Right lung (tissue), 5 donors: ENCODE results near the gene LRATD1. TPM values are rescaled to one million over a fixed set of nuclear protein-coding genes. Genes with fewer than 3 reads are reported as not detected.

Source experiments
- DNase-seq, 2 donors: peaks; one replicate each; pipeline ENCODE4 v3.0.0-alpha.2; 2013
- polyA plus RNA-seq, 5 donors: library from polyadenylated mRNA; unstranded; fragments of 120-200 nt; gene quantifications; one replicate each; pipeline versions ENCODE4 v1.2.1 to v1.2.3, GENCODE V29; 2013; ENCODE audit warnings: inconsistent platforms in 1 of 5, low replicate concordance in 1 of 5; ENCODE audit not compliant: insufficient read length in 5 of 5, insufficient read depth in 1 of 5

The LRATD1 gene
- polyA plus RNA-seq, 5 donors = 12.0 to 17.3 (median 16.0) TPM

DNA sequence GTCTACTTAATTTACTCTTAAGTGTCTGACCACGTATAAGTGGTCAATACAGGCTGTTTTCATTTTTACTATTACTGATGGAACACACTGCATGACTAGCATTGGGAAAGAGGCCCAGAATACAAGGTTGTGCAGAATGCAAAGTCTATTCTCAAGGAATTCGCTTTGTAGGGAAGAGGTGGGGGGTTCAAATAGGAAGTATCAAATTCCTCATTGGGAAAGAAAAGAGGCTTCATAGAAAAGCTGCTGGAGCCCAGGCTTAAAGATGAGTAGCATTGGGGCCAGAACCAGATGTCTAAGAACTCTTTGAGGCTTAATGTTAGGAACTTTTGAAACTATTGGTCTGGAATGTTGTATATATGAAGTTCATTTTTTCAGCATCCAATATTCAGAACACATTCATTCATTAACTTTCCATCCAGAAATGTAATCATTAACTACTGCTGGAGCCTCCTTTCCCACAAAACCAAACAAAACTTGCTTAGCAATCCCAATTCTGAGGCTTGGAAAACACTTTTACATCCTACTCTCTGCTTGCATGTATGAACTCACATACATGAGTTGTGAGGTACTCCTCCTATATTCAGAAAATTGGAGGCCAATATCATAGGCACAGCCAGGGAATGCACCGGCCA lies 994 bp upstream of the LRATD1 start:
- no peak for DNase-seq

DNA sequence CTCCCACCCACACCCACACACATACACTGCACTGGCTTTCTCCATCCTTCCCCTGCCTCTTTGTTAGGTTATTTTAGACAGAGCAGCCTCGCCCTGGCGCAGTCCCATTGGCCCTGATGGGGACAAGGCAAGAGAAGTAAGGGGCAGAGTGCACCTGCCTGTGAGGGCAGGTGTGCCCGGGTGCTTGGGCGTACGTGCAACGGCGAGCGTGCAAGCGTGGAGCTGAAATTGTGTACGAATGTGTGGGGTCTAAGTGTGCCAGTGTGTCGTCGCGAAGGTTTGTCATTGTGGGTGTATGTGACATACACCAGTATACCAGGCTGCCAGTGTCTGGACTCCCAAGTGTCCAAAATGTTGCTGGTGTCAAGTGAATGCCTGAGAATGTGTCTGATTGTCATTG lies 544 bp downstream of the LRATD1 start:
- DNase-seq = no peak

DNA sequence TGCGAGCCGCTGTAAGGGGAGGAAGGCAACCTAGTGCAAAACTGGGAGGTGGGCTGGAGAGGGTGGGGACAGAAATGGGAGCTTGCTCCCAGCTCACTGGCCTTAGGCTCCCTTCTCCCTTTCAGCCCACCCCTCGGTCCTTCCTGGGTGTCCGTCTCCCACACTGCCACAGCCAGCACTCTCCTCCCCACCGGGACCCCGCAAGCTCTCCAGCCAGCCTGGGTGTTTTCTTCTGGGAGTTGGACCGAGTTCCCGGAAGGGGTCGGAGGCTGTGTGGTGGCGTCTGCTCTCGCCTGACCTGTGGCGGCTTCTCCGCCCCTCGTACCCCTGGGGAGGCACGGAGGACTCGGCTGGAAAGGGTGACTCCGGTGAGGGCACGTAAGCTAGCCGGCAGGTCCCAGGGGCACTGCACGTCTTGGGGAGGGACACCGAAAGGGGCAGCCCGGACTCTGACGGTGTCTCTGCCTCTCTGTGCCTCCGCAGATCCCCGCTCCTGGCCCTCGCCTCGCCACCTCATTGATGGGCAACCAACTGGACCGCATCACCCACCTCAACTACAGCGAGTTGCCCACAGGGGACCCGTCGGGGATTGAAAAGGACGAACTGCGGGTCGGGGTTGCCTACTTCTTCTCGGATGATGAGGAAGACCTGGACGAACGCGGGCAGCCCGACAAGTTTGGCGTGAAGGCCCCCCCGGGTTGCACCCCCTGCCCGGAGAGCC lies 1.1 kb downstream of the LRATD1 start:
- DNase-seq = no peak

DNA sequence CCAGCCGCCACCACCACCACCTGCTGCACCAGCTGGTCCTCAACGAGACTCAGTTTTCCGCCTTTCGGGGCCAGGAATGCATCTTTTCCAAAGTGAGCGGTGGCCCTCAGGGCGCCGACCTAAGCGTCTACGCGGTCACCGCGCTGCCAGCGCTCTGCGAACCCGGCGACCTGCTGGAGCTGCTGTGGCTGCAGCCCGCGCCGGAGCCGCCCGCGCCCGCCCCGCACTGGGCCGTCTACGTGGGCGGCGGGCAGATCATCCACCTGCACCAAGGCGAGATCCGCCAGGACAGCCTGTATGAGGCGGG lies 1.6 kb downstream of the LRATD1 start:
- DNase-seq = no peak

DNA sequence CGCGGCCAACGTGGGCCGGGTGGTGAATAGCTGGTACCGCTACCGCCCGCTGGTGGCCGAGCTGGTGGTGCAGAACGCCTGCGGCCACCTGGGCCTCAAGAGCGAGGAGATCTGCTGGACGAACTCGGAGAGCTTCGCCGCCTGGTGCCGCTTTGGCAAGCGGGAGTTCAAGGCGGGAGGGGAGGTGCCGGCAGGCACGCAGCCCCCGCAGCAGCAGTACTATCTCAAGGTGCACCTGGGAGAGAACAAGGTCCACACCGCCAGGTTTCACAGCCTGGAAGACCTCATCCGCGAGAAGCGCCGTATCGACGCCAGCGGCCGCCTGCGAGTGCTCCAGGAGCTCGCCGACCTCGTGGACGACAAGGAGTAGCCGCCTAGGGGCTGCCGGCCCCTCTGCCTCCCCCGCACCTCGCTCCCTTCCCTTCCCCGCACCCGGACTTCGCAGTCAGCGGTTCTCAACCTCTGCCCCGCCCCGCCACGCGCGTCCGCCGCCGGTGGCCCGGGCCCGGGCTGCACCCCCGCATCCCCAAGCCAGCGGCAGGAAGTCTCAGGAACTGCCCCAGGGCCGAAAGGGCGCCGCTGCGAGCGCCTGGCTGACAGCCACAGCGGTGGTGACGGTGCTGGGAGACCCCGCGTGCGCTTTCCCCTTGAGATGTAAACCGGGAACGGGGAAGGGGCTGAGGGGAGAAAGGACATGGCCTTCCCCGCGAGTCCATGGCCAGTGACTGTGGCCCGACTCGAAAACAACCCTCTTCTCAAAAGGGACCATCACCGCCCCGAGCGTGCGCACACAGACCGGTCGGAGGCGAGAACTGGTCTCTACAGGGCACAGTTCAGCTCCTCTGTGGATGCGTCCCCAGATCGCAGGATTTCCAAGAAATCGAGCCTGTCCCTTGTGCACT lies 2.2 kb downstream of the LRATD1 start:
- peak; percentile 69 to 73 for DNase-seq

DNA sequence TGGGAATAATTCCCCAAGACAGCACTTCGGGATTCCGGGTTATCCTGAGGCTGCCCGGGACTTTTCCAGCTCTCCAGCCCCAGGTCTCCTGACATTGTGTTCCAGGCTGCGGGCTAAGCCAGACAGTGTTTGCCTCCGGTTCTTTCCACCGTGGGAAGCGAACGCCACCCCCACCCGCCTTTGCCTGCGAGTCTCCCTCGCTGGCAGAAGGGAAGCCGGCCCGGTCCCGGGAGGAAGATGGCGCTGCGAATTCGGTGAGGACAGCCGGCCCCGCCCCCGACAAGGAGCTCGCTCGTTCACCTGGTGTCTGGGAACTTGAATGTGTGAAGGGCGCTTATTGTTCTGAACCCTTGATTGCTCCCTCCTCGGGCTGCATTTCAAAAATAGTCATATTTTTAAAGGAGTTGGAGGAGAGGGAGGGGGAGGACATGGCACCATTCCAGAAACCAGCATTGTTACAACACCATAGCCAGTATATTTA lies 2.9 kb downstream of the LRATD1 start:
- peak; percentile 73 to 75 for DNase-seq

DNA sequence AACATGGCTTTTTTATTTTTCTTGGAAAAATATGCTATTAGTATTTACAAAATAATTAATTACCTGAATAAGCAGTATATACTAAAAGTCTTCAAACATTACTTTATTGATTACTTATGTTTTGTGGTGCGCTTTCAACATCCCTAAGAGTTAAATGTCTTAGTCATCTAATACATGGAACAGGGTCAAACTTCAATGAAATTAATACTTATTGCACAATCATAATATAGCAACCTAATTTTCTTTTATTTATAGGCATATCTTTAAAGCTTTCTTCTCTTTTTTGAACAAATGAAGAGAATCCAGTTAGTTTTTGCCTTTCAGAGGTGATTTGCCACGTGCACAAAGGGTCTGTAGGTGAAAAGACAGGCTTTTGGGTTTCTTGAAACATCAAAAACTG lies 6.0 kb downstream of the LRATD1 start:
- no peak for DNase-seq

DNA sequence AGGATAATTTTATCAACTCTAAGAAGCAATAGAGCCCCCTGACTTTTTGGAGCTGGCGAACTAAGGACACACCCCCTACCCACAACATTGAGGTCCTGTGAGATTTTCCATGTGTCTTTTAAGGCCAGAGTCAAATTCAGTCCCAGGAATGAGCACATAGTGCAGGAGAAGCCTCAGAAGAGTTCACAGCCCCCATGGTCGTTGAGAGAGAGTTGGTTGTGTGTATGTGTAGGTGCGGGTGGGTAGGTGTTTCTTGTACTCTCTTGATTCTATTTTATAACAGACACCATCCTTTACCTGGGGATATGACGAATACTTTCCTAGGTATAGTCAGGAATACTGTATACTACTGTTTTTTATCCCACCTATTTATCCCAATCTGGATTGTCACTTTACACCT lies 8.6 kb downstream of the LRATD1 start:
- no peak for DNase-seq

DNA sequence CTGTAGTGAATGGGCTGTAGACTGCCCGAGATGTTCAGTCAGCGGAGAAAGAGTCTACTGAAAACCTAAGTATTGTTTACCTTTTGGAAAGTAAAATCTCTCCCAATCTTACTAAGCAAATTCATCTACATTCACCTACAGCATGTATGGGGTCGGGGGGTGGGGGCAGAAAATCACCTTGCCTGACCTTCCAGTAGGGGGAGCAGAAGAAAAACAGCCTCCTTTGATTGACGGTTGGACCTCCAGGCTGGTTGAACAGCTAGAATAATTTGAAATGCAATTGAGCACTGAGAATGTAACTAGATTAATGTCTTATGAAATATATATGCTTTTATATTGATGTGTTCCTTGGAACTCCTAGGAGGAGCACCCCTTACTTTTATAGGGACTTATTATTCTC lies 10.0 kb downstream of the LRATD1 start:
- DNase-seq = no peak

DNA sequence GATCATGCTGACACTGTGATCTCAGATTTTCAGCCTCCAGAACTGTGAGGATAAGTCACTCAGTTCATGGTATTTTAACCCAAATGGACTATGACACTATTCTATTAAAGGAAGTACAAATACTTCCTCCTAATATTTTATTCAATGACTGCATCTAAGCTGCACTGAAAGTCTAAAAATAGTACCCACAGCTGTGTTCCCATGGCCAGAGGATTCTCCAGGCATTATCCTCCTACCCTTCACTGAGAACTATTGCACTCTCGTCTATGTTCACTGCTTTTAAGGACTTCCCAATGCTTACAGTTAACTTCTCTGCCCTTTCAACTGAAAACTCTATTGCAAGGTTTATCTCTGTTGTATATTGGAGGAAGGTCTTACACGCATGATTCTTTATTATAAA lies 15.2 kb downstream of the LRATD1 start:
- DNase-seq = no peak

DNA sequence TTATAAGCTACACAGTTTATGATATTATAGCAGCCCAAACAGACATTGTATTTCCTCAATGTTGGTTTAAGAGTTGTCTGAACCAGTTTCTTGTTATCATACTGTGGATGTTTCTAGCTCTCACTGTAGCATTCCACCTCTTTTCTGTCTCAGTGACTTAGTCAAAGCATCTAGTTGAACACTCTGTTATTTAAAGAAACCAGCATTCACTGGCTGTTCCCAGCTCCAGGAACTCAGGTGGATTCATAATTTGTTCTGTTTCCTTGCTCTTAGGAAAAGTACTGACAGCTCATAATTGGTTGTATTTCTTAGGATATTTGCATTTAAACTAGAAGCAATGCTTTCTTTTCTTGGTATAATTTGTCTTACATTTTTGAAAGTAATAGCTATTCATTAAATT lies 17.5 kb downstream of the LRATD1 start:
- no peak for DNase-seq

DNA sequence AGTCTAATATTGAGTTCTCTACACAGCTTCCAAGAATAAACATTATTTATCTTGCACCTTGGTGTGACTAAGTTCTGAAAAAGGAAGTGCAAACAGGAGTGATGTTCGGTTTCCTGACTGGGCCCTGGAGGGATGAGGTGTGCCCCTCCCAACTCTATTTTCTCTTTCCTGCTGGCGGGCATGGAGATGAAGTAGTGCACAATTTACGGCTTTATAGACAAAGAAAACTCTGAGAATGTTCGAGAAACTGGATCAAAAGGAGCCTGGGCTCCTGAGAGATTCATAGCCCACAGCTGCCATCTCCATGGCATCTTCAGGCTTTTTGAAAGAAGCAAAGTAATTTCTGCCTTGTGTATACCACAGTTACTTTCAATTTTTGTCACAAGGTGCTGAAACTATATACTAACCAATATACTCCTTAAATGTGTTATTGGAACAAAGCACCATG lies 22.3 kb downstream of the LRATD1 start:
- DNase-seq = no peak

DNA sequence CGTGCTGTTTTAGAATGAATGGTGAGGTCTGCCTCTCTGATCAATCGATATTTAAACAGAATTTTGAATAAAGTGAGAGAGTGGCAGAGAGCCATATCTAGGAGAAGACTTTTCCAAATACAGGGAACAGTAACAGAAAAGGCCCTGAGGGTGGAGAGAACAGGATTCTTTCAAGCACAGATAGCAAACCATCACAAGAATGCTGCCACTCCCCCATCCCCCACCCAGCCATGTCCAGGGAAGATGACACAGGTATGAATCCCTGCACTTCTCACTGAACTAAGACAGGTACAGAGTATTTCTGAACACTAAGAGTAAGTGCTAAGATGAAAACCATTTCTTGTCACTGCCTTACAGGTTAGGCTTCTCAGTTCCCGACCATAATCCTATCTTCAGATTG lies 23.6 kb downstream of the LRATD1 start:
- DNase-seq = no peak

DNA sequence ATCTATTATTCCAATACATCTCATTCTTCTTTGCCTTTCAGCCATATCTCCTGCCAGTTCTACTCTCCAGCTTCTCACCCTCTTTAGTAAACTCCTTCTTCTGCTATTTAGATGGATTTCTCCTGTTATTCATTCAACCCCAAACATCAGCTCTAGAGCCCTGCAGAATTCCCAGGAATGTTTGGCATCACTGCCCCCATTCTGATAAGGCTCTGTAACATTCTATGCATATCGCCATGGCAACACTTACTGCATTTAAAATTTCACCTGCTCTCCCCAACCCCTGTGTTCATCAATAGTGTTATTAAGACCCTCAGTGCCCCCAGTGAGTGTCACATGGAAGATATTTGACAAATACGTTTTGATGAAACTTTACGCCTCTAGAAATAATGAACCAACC lies 28.6 kb downstream of the LRATD1 start:
- no peak for DNase-seq

DNA sequence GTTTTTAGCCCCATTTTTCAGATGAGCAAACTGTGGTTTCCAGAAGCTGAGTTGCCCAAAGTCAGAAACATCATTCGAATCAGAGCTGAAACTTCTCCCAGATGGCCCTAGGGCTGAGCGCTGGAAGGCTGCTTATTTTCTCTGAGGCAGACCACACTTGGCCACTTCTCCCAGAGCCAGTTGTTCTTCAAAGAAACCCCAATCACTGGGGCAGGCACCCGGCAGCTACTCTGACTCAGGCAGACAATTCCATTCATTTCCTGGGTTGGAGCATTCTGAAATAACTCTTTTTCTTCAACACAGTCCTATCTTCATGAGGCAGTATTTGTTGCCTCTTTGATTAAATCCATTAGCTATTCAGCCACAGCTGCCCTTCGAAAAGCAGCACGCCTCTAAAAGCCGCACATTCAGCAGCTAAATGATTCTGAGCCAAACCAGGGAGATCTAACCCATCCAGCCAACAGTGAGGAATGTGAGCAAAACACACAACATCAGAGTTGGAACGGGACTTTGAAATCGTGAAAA lies 40.9 kb downstream of the LRATD1 start:
- no peak for DNase-seq

DNA sequence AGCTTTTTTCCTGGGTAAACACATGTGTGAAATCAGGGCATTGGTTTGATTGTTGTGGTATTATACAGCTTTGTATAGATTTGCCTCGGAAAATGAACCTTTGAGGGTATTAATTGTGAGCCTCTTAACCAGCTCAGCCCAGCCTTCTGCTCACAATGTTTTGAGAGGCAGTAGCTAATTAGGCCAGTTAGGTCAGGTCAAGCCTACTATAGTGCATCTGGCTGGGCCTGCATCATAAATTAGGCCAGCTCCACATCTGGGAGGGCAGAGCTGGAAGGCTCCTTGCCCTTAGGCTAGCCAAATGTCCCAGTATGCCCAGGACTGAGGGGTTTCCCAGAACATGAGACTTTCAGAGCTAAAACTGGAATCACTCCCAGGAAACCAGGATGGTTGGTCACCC lies 43.0 kb downstream of the LRATD1 start:
- no peak for DNase-seq

DNA sequence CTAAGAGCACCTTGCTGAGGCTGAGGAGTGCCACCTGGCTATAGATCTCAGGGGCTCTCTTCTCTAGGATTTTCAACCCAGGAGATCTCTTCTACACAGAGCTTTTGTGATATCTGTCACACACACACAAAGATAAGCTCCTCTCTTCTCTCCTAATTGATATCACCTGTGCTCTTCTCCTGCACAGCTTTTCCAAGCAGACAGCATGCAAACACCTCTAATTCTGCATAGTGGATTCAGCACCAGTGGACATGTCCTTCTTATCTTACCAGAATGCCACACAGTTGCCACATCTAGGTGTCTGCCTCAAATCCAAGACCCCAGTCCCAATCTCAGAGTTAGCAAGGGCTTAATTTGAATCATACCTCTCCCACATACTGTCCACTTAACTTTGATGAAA lies 43.9 kb downstream of the LRATD1 start:
- DNase-seq = no peak

DNA sequence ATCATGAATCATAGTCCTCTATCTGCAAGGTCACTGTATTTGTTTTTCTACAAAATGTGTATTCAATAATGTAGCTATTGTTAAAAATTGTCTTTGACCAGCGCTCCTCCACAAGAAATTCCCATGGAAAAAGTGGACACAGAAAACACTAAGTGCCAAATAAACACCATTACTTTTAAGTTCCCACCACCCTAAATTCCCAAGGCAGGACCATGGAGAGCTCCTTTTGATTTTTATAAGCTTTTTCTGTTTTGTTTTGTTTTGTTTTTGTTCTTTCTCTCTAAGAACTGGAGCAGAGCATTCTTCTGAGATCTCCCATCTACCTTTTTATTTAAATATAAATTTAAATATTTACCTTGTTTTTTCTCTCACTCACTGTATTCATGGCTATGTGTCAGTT lies 44.5 kb downstream of the LRATD1 start:
- no peak for DNase-seq

DNA sequence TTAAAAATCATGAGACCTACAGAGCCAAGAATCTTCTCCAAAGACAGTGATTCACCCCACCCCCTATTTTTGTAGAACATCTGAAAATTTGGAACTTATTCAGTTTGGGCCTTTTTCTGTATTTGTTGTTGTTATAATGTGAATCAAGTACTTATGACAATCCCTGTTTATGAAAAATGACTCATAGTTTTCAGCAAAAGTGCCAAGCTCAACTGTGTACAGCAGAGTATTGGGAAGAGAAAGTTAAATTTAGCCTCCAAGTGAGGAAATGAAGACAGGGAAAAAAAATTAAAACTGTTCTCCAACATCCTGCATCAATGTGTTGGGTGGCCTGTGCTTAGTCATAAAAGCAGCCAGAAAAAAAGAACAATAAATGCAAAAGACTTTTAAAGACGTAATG lies 46.2 kb downstream of the LRATD1 start:
- DNase-seq = no peak

DNA sequence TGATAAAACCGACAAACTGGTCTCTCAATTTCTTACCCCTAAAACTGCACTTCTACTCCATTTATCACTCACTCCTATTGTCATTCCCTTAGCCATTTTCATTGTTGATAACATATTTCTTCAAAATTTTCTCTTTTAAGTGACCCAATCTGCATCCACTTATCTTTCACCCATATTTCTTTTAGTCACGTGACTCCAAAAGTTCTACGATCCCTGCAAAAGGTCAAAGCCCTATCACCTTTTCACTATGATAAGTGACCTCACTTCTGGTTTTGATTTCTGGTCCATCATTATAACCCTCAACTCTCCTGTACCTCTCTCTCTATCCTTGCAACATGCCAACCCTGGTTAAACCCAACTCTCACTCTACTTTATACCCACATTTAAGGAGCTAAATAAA lies 49.1 kb downstream of the LRATD1 start:
- DNase-seq = no peak
